ENCODE data around the gene DSCAML1. TPM values are rescaled to one million over a fixed set of nuclear protein-coding genes. Genes with fewer than 3 reads are reported as not detected.

The DSCAML1 gene
- total RNA-seq, 2 donors from 2014 or later: 0.33 to 1.6 TPM

DNA sequence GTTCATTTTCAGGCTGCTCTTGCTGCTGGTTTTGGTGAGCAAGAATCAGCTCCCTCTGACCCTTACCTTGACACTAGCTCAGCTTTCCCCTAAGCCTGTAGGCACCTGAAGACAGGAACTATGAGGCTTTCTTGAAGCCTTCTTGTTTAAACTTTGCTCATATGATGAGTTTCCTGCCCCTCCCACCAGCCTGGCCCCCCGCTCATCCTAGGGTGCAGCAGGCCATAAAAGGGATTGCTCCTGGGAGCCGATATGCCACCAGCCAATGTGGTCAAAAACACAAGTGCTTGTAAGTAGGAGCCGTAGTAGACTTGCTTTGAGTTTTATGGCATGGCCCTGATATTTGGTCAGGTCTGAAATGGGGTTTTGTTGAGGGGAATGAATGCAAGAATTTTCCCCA is 164.7 kb downstream of the DSCAML1 start:
- Histone ChIP-seq H3K27ac (no peak overlapping the region), H3K36me3 (replicated peaks in 1 of 2; ENCODE audit: insufficient read depth in 1 of 2, low read depth in 2 of 2) (no peaks in the 10 kb centered on the region), H3K27me3 (no peaks in the 10 kb centered on the region), H3K9me3 (no peaks in the 10 kb centered on the region), H3K4me3 (no peak overlapping the region), H3K4me1 (no peaks in the 10 kb centered on the region)
- ATAC-seq: no peak
- 87 to 96% methylated on average over 3 of the region's 3 CpGs for WGBS, 2 donors
- TF ChIP-seq CTCF (IDR thresholded peaks at IDR 0.05) (no peak), POLR2A (IDR thresholded peaks at IDR 0.05) (no peak)
- intact Hi-C loops (cut with DNase I): no loop called here
- no peak for DNase-seq

DNA sequence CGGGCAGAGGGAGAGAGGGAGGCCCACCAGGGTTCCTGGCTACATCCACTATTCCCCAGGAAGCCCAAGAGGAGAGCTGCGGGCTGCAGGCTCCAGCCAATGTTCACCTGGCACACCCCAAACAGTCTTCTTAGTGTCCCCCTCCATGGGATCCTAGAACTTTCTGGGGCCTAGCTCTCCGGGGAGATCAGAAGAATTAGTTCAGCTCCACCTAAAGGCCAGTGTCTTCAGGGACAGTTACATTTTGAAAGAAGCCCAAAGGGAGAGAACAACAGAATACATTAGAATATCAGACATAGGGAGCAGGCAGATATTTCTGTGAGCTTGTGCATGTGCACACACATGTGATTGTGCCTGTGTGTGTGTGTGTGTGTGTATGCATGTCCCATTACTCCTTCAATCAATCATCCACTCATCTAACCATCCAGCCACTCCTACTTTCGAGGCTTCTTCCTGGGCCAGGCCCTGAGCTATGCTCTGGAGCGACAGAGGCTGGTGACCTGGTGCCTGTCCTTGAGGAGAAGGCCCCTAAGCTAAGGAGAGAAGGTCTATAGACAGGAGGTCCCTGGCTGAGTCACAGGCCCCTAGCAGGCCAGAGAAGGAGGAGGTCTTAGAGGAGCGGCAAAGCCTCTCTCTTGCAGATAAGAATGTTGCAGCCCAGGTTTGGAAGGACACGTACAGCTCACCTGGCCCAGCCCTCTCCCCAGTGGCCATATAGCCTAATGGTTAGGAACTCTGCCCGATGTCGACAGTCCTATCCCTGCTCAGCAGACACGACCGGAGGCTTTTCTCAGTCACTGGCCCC is 165.5 kb downstream of the DSCAML1 start:
- Histone ChIP-seq H3K4me3 (no peak overlapping the region), H3K9me3 (no peaks in the 10 kb centered on the region), H3K36me3 (replicated peaks in 1 of 2; ENCODE audit: insufficient read depth in 1 of 2, low read depth in 2 of 2) (no peaks in the 10 kb centered on the region), H3K4me1 (no peaks in the 10 kb centered on the region), H3K27me3 (no peaks in the 10 kb centered on the region), H3K27ac (no peak overlapping the region)
- no peak for DNase-seq
- intact Hi-C loops (cut with DNase I): no loop called here
- 84 to 90% methylated on average over 7 to 11 of the region's 11 CpGs for WGBS, 2 donors
- ATAC-seq: no peak
- no peak for TF ChIP-seq POLR2A (IDR thresholded peaks at IDR 0.05)
- TF ChIP-seq CTCF (IDR thresholded peaks at IDR 0.05): no peak

DNA sequence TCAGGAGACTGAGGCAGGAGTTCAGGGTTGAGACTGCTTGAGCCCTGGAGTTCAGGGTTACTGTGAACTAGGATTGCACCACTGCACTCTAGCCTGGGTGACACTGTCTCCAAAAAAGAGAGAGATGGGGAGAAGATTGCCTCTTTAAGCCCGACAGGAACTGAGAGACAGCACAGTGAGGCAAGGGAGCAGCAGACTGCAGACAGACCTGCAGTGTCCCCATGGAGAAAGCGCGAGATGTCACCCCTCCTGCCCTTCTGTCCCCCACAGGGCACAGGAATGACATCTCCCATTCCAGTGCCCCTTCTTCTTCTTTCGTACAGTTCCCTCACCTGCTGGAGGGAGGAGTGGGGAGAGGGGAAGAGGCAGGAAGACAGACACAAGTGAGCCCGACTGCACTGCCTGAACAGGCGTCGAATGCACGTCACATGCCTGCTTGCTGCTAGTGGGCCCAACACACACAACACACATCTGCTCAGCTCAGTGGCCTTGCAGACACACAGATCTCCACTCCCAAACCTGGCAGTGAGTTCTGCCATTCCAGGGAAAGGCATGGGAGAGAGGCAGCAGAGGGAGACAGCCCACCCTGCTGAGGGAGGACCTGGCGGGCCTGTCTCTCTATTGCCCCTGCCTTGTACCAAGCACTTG is 167.0 kb downstream of the DSCAML1 start:
- 82 to 91% methylated on average over 9 of the region's 9 CpGs for WGBS, 2 donors
- DNase-seq (no peak), ATAC-seq (no peak)
- H3K4me1 ChIP-seq: no peaks in the 10 kb centered on the region
- no peak overlapping the region for H3K27ac ChIP-seq
- TF ChIP-seq POLR2A (IDR thresholded peaks at IDR 0.05) (no peak), CTCF (IDR thresholded peaks at IDR 0.05) (no peak)
- intact Hi-C loops (cut with DNase I): no loop called here
- no peak overlapping the region for H3K4me3 ChIP-seq
- H3K9me3 ChIP-seq: no peaks in the 10 kb centered on the region
- H3K36me3 ChIP-seq (replicated peaks in 1 of 2; ENCODE audit: insufficient read depth in 1 of 2, low read depth in 2 of 2): no peaks in the 10 kb centered on the region
- no peaks in the 10 kb centered on the region for H3K27me3 ChIP-seq

GRCh38 chr11:117629146-117629545 is 167.9 kb downstream of the DSCAML1 start:
- 88 to 90% methylated on average over 6 of the region's 6 CpGs for WGBS, 2 donors
- Histone ChIP-seq H3K9me3 (no peaks in the 10 kb centered on the region), H3K27ac (no peak overlapping the region), H3K27me3 (no peaks in the 10 kb centered on the region), H3K4me1 (no peaks in the 10 kb centered on the region), H3K36me3 (replicated peaks in 1 of 2; ENCODE audit: insufficient read depth in 1 of 2, low read depth in 2 of 2) (no peaks in the 10 kb centered on the region), H3K4me3 (no peak overlapping the region)
- no peak for DNase-seq
- intact Hi-C loops (cut with DNase I): no loop called here
- no peak for ATAC-seq
- no peak for TF ChIP-seq POLR2A (IDR thresholded peaks at IDR 0.05)
- no peak for TF ChIP-seq CTCF (IDR thresholded peaks at IDR 0.05)
